RWPE1 (cell line): Measurements from ENCODE around the gene KLHL30.

Source experiments
- CTCF ChIA-PET: fragments of 350-600 bp; sonication (Branson Sonifier 250); formaldehyde crosslinking; extraction: SDS; loops from one replicate; lab custom pipeline; 2021; lab: Yijun Ruan, JAX
- POLR2A ChIA-PET: fragments of 400-600 bp; formaldehyde crosslinking; extraction: SDS; loops from one replicate; lab custom pipeline; 2020; ENCODE audit warnings: antibody characterized with exemption; ENCODE audit not compliant: low non-redundant PET; lab: Yijun Ruan, JAX
- DNase-seq: peaks from one replicate; pipeline ENCODE4 v3.0.0; 2012; ENCODE audit warnings: low spot score
- H3K27ac ChIP-seq: fragments of 450-650 bp; 2 replicates; pipeline ENCODE4 v1.5.1; 2017
- CTCF ChIP-seq: fragments of 450-650 bp; conservative IDR thresholded peaks from 2 replicates; pipeline ENCODE4 v1.5.1; 2017; ENCODE audit warnings: low read depth, mild to moderate bottlenecking

KLHL30 gene

DNA sequence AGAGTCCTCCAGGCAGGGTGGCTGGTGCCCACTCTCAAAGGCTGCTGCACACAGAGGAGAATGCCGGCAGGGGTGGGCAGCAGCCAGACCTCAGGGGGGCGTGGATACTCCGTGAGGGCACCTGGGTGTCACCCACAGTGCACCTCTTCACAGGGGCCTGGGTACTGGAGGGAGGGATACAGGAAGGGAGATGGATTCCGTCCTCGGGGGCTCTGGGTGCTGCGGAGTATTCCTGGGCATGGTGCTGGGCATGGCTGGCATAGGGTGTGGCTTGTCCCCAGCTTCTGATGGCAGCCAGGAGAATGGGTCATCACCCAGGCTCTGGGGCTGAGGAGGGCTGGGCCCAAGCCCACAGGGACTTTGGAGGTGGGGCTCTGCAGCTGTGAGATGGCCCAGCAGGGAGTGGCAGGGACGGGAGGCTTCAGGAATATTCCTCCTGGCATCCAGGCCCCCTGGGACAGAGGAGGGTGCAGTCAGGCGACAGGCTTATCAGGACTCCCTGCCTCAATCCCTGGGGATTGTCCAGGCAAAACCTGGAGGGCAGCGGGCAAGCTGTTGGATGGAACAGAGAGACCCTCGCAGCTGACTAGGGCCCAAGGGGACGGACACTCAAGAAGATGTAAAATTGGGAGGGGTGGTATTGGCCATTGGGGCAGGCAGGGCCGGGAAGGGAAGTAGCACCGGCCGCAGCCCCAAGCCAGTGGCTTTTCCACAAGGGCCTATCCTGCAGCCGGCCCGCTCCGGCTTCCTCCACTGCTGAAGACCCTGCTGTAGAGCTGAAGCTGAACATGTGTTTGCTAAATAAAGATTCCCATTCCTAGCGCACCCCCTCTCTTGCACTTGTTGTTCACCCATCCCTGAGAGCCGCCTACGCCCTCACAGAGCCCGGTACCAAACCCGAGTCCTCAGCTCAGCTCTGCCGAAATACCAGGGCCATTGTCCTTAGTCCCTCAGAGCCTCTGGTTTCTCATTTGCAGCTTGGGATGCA, 5.7 kb upstream of the KLHL30 start:
- no peak overlapping the region for H3K27ac ChIP-seq
- DNase-seq = no peak
- ChIA-PET CTCF (interaction anchor here (0.7 kb wide), 1 partner anchor 21 kb away, joined by 4 read pairs; no protein-coding TSS in a partner anchor), POLR2A (no interaction called here)
- no peak for TF ChIP-seq CTCF

DNA sequence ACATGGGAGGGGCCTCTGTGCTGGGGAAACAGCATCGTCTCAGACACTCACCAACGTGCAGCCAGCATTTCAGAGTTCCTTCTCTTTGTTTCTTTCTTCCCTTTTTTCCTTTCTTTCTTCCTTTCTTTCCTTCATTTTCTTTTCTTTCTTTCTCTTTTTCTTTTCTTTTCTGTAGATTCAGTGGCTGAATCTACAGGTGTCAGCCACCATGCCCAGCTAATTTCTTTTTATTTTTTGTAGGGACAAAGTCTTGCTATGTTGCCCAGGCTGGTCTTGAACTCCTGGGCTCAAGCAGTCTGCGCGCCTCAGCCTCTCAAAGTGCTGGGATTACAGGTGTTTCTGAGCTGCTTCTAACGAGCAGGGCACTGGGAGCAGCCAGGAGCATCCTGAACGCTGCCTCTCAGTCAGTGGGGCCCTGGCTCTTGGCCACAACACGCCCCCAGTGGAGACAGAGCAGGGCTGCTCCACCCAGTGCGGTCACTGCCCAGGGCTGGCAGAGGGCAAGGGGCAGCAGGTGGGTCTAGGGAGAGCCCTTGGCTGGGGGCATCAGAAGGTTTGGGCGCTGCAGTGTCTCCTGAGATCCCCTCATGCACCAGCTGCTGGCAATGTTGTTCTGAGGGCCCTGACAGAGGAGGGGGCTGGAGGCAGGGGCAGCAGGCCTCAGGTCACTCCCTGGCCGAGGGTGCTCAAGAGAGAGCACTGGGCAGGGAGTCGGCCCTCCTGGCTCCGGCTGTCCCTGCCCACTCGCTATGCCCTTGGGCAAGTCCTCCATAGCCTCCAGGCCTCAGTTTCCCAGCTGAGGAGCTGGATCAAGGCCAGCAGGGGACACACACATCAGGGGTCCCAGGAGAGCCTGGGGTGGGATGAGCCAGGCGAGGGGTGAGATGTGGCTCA, 4.7 kb upstream of the KLHL30 start:
- TF ChIP-seq CTCF = no peak
- POLR2A ChIA-PET = no interaction called here
- no peak for DNase-seq
- CTCF ChIA-PET = no interaction called here
- no peak overlapping the region for H3K27ac ChIP-seq

GRCh38 chr2:238134393-238134785, 4.1 kb upstream of the KLHL30 start:
- POLR2A ChIA-PET = no interaction called here
- no peak for DNase-seq
- no peak overlapping the region for H3K27ac ChIP-seq
- CTCF ChIA-PET = interaction anchor here (1.6 kb wide), 1 partner anchor 14 kb away, joined by 3 read pairs; no protein-coding TSS in a partner anchor
- TF ChIP-seq CTCF = no peak

DNA sequence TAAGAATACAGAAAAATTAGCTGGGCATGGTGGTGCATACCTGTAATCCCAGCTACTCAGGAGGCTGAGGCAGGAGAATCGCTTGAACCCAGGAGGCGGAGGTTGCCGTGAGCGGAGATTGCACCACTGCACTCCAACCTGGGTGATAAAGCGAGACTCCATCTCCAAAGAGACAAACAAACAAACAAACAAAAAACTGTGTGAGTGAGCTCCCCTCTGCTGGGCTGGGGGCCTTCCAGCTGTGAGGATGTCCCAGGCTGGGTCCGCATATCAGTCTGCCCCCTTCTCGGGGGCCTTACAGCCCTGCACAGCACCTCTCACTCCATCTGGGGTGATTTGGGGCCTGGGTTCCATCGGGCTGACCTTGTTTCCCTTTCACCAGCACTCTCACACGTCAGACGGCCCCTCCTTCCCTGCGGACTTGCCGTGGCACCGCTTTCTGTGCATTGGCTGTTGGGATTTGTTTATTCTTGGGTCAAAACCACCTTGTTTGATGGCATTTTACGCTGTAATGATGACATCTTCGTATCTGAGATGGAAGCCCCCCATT, 2.8 kb upstream of the KLHL30 start:
- POLR2A ChIA-PET = no interaction called here
- CTCF ChIA-PET = interaction anchor here (1.6 kb wide), 1 partner anchor 15 kb away, joined by 3 read pairs; no protein-coding TSS in a partner anchor
- TF ChIP-seq CTCF = no peak
- DNase-seq = no peak
- H3K27ac ChIP-seq = no peak overlapping the region

GRCh38 chr2:238136820-238137537, 1.5 kb upstream of the KLHL30 start:
- H3K27ac ChIP-seq = peak overlapping the region; percentile 32
- POLR2A ChIA-PET = interaction anchor here (0.7 kb wide), 1 partner anchor 9 kb away, joined by 3 read pairs; no protein-coding TSS in a partner anchor
- no peak for TF ChIP-seq CTCF
- CTCF ChIA-PET = no interaction called here
- no peak for DNase-seq
